Liver (tissue), 9 donors: ENCODE results near the gene AFTPH. TPM values are rescaled to one million over a fixed set of nuclear protein-coding genes. Genes with fewer than 3 reads are reported as not detected.

ENCODE experiments used
- DNase-seq: peaks from one replicate; pipeline ENCODE4 v3.0.0-alpha.2; 2017; ENCODE audit warnings: low spot score
- H3K27ac ChIP-seq, 2 donors: one replicate each; pipeline ENCODE4 v1.7.0; 2013; ENCODE audit warnings: inconsistent platforms in 2 of 2, low read length in 2 of 2, control low read depth in 1 of 2, low read depth in 1 of 2, mild to moderate bottlenecking in 1 of 2
- H3K27me3 ChIP-seq, 4 donors: one replicate each; pipeline versions ENCODE4 v1.6.1 to v1.7.0; 2013; ENCODE audit warnings: low read length in 3 of 4, inconsistent platforms in 1 of 4, mild to moderate bottlenecking in 1 of 4, moderate library complexity in 1 of 4; ENCODE audit not compliant: control insufficient read depth in 4 of 4, insufficient read depth in 4 of 4
- H3K36me3 ChIP-seq, 4 donors: one replicate each; pipeline versions ENCODE4 v1.6.1 to v1.7.0; 2013; ENCODE audit warnings: low read length in 3 of 4, mild to moderate bottlenecking in 3 of 4, low read depth in 1 of 4, moderate library complexity in 1 of 4; ENCODE audit not compliant: control insufficient read depth in 4 of 4, insufficient read depth in 3 of 4
- H3K4me1 ChIP-seq, 4 donors: one replicate each; pipeline versions ENCODE4 v1.6.1 to v1.7.0; 2013; ENCODE audit warnings: low read length in 3 of 4, mild to moderate bottlenecking in 3 of 4, moderate library complexity in 1 of 4; ENCODE audit not compliant: control insufficient read depth in 4 of 4, insufficient read depth in 4 of 4
- H3K4me3 ChIP-seq, 3 donors: one replicate each; pipeline versions ENCODE4 v1.6.1 to v1.7.0; 2013; ENCODE audit warnings: low read length in 3 of 3, control low read depth in 1 of 3, low read depth in 1 of 3, mild to moderate bottlenecking in 1 of 3
- H3K9ac ChIP-seq, 2 donors: one replicate each; pipeline ENCODE4 v1.7.0; 2013; ENCODE audit warnings: low read length in 2 of 2, mild to moderate bottlenecking in 2 of 2, moderate library complexity in 2 of 2, control low read depth in 1 of 2, low read depth in 1 of 2
- H3K9me3 ChIP-seq, 4 donors: one replicate each; pipeline versions ENCODE4 v1.6.1 to v1.7.0; 2013; ENCODE audit warnings: low read length in 3 of 4; ENCODE audit not compliant: control insufficient read depth in 4 of 4
- ATF3 ChIP-seq: IDR thresholded peaks from 2 replicates; pipeline ENCODE4 v1.6.1; 2016; ENCODE audit warnings: antibody characterized with exemption
- EGR1 ChIP-seq, 2 donors: IDR thresholded peaks; 2 replicates each; pipeline ENCODE4 v1.6.1; 2016 to 2018; ENCODE audit warnings: antibody characterized with exemption in 2 of 2, low read depth in 2 of 2
- FOXA1 ChIP-seq: IDR thresholded peaks from 2 replicates; pipeline ENCODE4 v1.6.1; 2016; ENCODE audit warnings: antibody characterized with exemption
- FOXA2 ChIP-seq: IDR thresholded peaks from 2 replicates; pipeline ENCODE4 v1.6.1; 2016; ENCODE audit warnings: antibody characterized with exemption
- GABPA ChIP-seq, 2 donors: IDR thresholded peaks in 1 of 2; conservative IDR thresholded peaks in 1 of 2; 2 replicates each; pipeline ENCODE4 v1.6.1; 2016; ENCODE audit warnings: antibody characterized with exemption in 2 of 2, mild to moderate bottlenecking in 1 of 2, moderate library complexity in 1 of 2
- HNF4A ChIP-seq, 2 donors: conservative IDR thresholded peaks; 2 replicates each; pipeline ENCODE4 v1.6.1; 2016; ENCODE audit warnings: antibody characterized with exemption in 2 of 2, mild to moderate bottlenecking in 2 of 2
- HNF4G ChIP-seq: IDR thresholded peaks from 2 replicates; pipeline ENCODE4 v1.6.1; 2016; ENCODE audit warnings: antibody characterized with exemption
- JUND ChIP-seq, 2 donors: IDR thresholded peaks; 2 replicates each; pipeline ENCODE4 v1.6.1; 2016; ENCODE audit warnings: antibody characterized with exemption in 2 of 2
- NR2F2 ChIP-seq: IDR thresholded peaks from 2 replicates; pipeline ENCODE4 v1.6.1; 2016; ENCODE audit warnings: antibody characterized with exemption
- REST ChIP-seq: IDR thresholded peaks from 2 replicates; pipeline ENCODE4 v1.6.1; 2016; ENCODE audit warnings: antibody characterized with exemption, mild to moderate bottlenecking
- RXRA ChIP-seq, 2 donors: IDR thresholded peaks; 2 replicates each; pipeline ENCODE4 v1.6.1; 2017 to 2018; ENCODE audit warnings: antibody characterized with exemption in 2 of 2, mild to moderate bottlenecking in 1 of 2
- SP1 ChIP-seq: IDR thresholded peaks from 2 replicates; pipeline ENCODE4 v1.6.1; 2018; ENCODE audit warnings: antibody characterized with exemption, mild to moderate bottlenecking
- TAF1 ChIP-seq: conservative IDR thresholded peaks from 2 replicates; pipeline ENCODE4 v1.6.1; 2016; ENCODE audit warnings: antibody characterized with exemption, mild to moderate bottlenecking
- YY1 ChIP-seq: IDR thresholded peaks from 2 replicates; pipeline ENCODE4 v1.6.1; 2016; ENCODE audit warnings: antibody characterized with exemption, mild to moderate bottlenecking
- ZBTB33 ChIP-seq: IDR thresholded peaks from 2 replicates; pipeline ENCODE4 v1.6.1; 2016; ENCODE audit warnings: antibody characterized with exemption
- WGBS: extraction: QIAGEN DNeasy Blood & Tissue Kit; methylation state at CpG from one replicate; pipeline ENCODE4 v1.1.7; 2013; 5-methylcytosine and 5-hydroxymethylcytosine counted together
- polyA plus RNA-seq, 2 donors: library from polyadenylated mRNA; stranded (reverse) in 1 of 2; unstranded in 1 of 2; fragments of 200-250 nt in 1 of 2; fragments of >200 nt in 1 of 2; fragmentation: Nextera tagmentation in 1 of 2; extraction: Ambion mirVana in 1 of 2; gene quantifications; one replicate each; pipeline versions ENCODE4 v1.2.1 to v1.2.3, GENCODE V29; 2013 to 2015
- total RNA-seq, 2 donors: library from RNA; depleted of rRNA; stranded (reverse); fragments of >200 nt; gene quantifications; one replicate each; pipeline ENCODE4 v1.2.3, GENCODE V29; 2014
- TF ChIP-seq, protein P1 (sequence below): fragments of 150-350 bp; IDR thresholded peaks from 2 replicates; pipeline ENCODE4 v1.5.1; 2017; ENCODE audit warnings: improper control_type of control experiment, low read depth, low read length; ENCODE audit not compliant: missing input control
- donor health status: healthy.
- donor health status: healthy.
- donor health status: healthy.
- donor health status: healthy.
- donor health status: healthy.

Gene AFTPH
- total and polyA plus RNA-seq, 4 donors = 10.5 to 27.9 (median 20.6) TPM

DNA sequence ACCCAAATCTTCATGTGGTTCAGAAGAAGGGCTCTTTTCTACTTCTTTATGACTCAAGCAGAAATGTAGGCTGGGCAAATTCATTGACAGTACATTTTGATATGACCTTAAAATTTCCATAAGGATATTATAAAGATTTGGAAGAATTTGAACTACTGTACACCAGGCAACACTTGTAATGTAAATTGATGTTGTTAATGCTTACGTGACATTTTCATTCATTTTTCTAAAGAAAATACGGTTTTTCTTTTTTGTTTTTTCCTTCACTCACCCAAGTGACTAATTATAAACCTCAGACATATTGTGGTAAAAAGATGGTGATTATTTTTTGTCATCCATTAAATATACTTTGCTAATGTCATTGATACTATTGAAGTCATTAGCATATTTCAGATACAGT lies 17.4 kb downstream of the AFTPH start:
- WGBS = 95% methylated on average over 2 of the region's 2 CpGs
- H3K9ac ChIP-seq = no peak overlapping the region
- no peak overlapping the region for H3K27ac ChIP-seq
- no peaks in the 10 kb centered on the region for H3K9me3 ChIP-seq
- H3K4me3 ChIP-seq = no peak overlapping the region
- TF ChIP-seq FOXA1 = no peak
- no peak for TF ChIP-seq RXRA (IDR thresholded peaks at IDR 0.05)
- no peak for TF ChIP-seq JUND (IDR thresholded peaks at IDR 0.05)
- TF ChIP-seq, protein P1, sequence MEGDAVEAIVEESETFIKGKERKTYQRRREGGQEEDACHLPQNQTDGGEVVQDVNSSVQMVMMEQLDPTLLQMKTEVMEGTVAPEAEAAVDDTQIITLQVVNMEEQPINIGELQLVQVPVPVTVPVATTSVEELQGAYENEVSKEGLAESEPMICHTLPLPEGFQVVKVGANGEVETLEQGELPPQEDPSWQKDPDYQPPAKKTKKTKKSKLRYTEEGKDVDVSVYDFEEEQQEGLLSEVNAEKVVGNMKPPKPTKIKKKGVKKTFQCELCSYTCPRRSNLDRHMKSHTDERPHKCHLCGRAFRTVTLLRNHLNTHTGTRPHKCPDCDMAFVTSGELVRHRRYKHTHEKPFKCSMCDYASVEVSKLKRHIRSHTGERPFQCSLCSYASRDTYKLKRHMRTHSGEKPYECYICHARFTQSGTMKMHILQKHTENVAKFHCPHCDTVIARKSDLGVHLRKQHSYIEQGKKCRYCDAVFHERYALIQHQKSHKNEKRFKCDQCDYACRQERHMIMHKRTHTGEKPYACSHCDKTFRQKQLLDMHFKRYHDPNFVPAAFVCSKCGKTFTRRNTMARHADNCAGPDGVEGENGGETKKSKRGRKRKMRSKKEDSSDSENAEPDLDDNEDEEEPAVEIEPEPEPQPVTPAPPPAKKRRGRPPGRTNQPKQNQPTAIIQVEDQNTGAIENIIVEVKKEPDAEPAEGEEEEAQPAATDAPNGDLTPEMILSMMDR = no peak
- TF ChIP-seq ATF3 = no peak
- no peak for TF ChIP-seq ZBTB33
- TF ChIP-seq HNF4A (conservative IDR thresholded peaks at IDR 0.05) = no peak
- TF ChIP-seq NR2F2 = no peak
- TF ChIP-seq HNF4G = no peak
- no peak for TF ChIP-seq YY1
- TF ChIP-seq EGR1 (IDR thresholded peaks at IDR 0.05; ENCODE audit: low read depth in 2 of 2) = no peak
- no peak for TF ChIP-seq TAF1
- no peak for TF ChIP-seq REST
- no peak for TF ChIP-seq FOXA2
- no peak for TF ChIP-seq SP1
- no peak for TF ChIP-seq GABPA (IDR thresholded peaks at IDR 0.05 in 1 of 2, conservative IDR thresholded peaks at IDR 0.05 in 1 of 2)
- no peak for DNase-seq
- H3K36me3 ChIP-seq = no peaks in the 10 kb centered on the region
- H3K27me3 ChIP-seq = no peaks in the 10 kb centered on the region
- peaks cover 15 to 51% (median 46%) of the 10 kb centered on the region in 4 donors for H3K4me1 ChIP-seq
